GM12878 (cell line): ENCODE data around the gene PRR12. TPM values are rescaled to one million over a fixed set of nuclear protein-coding genes. Genes with fewer than 3 reads are reported as not detected.

ENCODE experiments used
- BCLAF1 ChIP-seq: fragments of 450-650 bp; IDR thresholded peaks from 2 replicates; pipeline ENCODE4 v1.6.1; 2017; ENCODE audit warnings: antibody characterized with exemption, mild to moderate bottlenecking, moderate library complexity
- CUX1 ChIP-seq: IDR thresholded peaks from 2 replicates; pipeline ENCODE4 v1.6.1; 2012; ENCODE audit warnings: improper control_type of control experiment, low read depth, low read length; ENCODE audit not compliant: insufficient replicate concordance
- RFX5 ChIP-seq: IDR thresholded peaks from 2 replicates; pipeline ENCODE4 v1.6.1; 2011; ENCODE audit warnings: low read depth, low read length, improper control_type of control experiment
- polyA plus RNA-seq, 11 experiments: library from polyadenylated mRNA; depleted of rRNA in 4 of 11; unstranded in 6 of 11; stranded (reverse) in 5 of 11; fragments of >200 nt; fragmentation: Nextera tagmentation in 4 of 11; fragmentation: Illumina TruSeq in 1 of 11; extraction: Ambion mirVana in 4 of 11; extraction: Trizol in 1 of 11; gene quantifications; 1 replicate in 1 of 11; 2 replicates in 10 of 11; pipeline versions ENCODE4 v1.2.1 to v1.2.3, GENCODE V29; 2011 to 2016; ENCODE audit warnings: inconsistent platforms in 2 of 11, missing spikeins in 2 of 11, low read depth in 1 of 11
- total RNA-seq, 4 experiments: library from RNA; depleted of rRNA in 3 of 4; stranded (reverse); fragments of >200 nt in 3 of 4; fragmentation: Illumina TruSeq in 1 of 4; extraction: Trizol in 1 of 4; gene quantifications; 2 replicates each; pipeline versions ENCODE4 v1.2.1 to v1.2.3, GENCODE V29; 2013 to 2021
- TF ChIP-seq, protein P1 (sequence below): IDR thresholded peaks from 2 replicates; pipeline ENCODE4 v1.6.1; 2012; ENCODE audit warnings: low read length, inconsistent platforms
- TF ChIP-seq, protein P2 (sequence below): IDR thresholded peaks from 2 replicates; pipeline ENCODE4 v1.6.1; 2011; ENCODE audit warnings: low read depth, low read length, improper control_type of control experiment, borderline replicate concordance
- TF ChIP-seq, protein P3 (sequence below): fragments of 450-650 bp; IDR thresholded peaks from 2 replicates; pipeline ENCODE4 v1.6.1; 2018; ENCODE audit warnings: borderline replicate concordance, mild to moderate bottlenecking; ENCODE audit not compliant: partially characterized antibody
- TF ChIP-seq, protein P4 (sequence below): fragments of 450-650 bp; conservative IDR thresholded peaks from 2 replicates; pipeline ENCODE4 v1.6.1; 2017; ENCODE audit warnings: mild to moderate bottlenecking, moderate library complexity

Gene PRR12
- total and polyA plus RNA-seq, 10 of the 15 experiments (the other 5 are each of a cell fraction or from before 2014, with no cell fraction given) = 0.02 to 25.3 (median 1.6) TPM

- TF ChIP-seq CUX1 (no peak), BCLAF1 (no peak), RFX5 (no peak)
- TF ChIP-seq, protein P1, sequence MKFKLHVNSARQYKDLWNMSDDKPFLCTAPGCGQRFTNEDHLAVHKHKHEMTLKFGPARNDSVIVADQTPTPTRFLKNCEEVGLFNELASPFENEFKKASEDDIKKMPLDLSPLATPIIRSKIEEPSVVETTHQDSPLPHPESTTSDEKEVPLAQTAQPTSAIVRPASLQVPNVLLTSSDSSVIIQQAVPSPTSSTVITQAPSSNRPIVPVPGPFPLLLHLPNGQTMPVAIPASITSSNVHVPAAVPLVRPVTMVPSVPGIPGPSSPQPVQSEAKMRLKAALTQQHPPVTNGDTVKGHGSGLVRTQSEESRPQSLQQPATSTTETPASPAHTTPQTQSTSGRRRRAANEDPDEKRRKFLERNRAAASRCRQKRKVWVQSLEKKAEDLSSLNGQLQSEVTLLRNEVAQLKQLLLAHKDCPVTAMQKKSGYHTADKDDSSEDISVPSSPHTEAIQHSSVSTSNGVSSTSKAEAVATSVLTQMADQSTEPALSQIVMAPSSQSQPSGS = no peak
- TF ChIP-seq, protein P2, sequence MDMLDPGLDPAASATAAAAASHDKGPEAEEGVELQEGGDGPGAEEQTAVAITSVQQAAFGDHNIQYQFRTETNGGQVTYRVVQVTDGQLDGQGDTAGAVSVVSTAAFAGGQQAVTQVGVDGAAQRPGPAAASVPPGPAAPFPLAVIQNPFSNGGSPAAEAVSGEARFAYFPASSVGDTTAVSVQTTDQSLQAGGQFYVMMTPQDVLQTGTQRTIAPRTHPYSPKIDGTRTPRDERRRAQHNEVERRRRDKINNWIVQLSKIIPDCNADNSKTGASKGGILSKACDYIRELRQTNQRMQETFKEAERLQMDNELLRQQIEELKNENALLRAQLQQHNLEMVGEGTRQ = no peak
- TF ChIP-seq, protein P3, sequence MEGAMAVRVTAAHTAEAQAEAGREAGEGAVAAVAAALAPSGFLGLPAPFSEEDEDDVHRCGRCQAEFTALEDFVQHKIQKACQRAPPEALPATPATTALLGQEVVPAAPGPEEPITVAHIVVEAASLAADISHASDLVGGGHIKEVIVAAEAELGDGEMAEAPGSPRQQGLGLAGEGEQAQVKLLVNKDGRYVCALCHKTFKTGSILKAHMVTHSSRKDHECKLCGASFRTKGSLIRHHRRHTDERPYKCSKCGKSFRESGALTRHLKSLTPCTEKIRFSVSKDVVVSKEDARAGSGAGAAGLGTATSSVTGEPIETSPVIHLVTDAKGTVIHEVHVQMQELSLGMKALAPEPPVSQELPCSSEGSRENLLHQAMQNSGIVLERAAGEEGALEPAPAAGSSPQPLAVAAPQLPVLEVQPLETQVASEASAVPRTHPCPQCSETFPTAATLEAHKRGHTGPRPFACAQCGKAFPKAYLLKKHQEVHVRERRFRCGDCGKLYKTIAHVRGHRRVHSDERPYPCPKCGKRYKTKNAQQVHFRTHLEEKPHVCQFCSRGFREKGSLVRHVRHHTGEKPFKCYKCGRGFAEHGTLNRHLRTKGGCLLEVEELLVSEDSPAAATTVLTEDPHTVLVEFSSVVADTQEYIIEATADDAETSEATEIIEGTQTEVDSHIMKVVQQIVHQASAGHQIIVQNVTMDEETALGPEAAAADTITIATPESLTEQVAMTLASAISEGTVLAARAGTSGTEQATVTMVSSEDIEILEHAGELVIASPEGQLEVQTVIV = no peak
- TF ChIP-seq, protein P4, sequence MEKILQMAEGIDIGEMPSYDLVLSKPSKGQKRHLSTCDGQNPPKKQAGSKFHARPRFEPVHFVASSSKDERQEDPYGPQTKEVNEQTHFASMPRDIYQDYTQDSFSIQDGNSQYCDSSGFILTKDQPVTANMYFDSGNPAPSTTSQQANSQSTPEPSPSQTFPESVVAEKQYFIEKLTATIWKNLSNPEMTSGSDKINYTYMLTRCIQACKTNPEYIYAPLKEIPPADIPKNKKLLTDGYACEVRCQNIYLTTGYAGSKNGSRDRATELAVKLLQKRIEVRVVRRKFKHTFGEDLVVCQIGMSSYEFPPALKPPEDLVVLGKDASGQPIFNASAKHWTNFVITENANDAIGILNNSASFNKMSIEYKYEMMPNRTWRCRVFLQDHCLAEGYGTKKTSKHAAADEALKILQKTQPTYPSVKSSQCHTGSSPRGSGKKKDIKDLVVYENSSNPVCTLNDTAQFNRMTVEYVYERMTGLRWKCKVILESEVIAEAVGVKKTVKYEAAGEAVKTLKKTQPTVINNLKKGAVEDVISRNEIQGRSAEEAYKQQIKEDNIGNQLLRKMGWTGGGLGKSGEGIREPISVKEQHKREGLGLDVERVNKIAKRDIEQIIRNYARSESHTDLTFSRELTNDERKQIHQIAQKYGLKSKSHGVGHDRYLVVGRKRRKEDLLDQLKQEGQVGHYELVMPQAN = 0 out of 2 replicates have a peak, but pooled peaks have one; percentile 59
These were observed 73.4 kb downstream of the PRR12 start (continued) for GRCh38 chr19:49664171-49665035.
